Glutamatergic neuron (in vitro differentiated cells): ENCODE measurements around the gene ASPG. TPM values are rescaled to one million over a fixed set of nuclear protein-coding genes. Genes with fewer than 3 reads are reported as not detected.

Source experiments
- DNase-seq: peaks from one replicate; pipeline ENCODE4 v3.0.0; 2022
- H3K27ac Mint-ChIP-seq: one replicate; pipeline ENCODE4 v1.8.0; 2020; ENCODE audit warnings: mild to moderate bottlenecking, mixed read lengths, inconsistent platforms; ENCODE audit not compliant: unreplicated experiment
- H3K27me3 Mint-ChIP-seq: one replicate; pipeline ENCODE4 v1.8.0; 2020; ENCODE audit warnings: mild to moderate bottlenecking, moderate library complexity, mixed read lengths, inconsistent platforms; ENCODE audit not compliant: unreplicated experiment
- H3K36me3 Mint-ChIP-seq: one replicate; pipeline ENCODE4 v1.8.0; 2020; ENCODE audit warnings: mild to moderate bottlenecking, mixed read lengths, inconsistent platforms; ENCODE audit not compliant: unreplicated experiment
- H3K4me1 Mint-ChIP-seq: one replicate; pipeline ENCODE4 v1.8.0; 2020; ENCODE audit warnings: mild to moderate bottlenecking, low read depth, mixed read lengths, inconsistent platforms; ENCODE audit not compliant: unreplicated experiment
- H3K4me3 Mint-ChIP-seq: one replicate; pipeline ENCODE4 v1.8.0; 2020; ENCODE audit warnings: mild to moderate bottlenecking, mixed read lengths, inconsistent platforms; ENCODE audit not compliant: unreplicated experiment
- H3K9me3 Mint-ChIP-seq: one replicate; pipeline ENCODE4 v1.8.0; 2020; ENCODE audit warnings: mild to moderate bottlenecking, moderate library complexity, mixed read lengths, inconsistent platforms; ENCODE audit not compliant: unreplicated experiment
- total RNA-seq: library from RNA; stranded (reverse); fragmentation: NEBNext Ultra II Directional; extraction: Animal tissue kit (Norgen Biotek cat#: 25700); gene quantifications from one replicate; pipeline ENCODE4 v1.2.1, GENCODE V29; 2021; ENCODE audit not compliant: unreplicated experiment
- TF ChIP-seq, protein P1 (sequence below): fragments of 200-600 bp; sonication (generic); IDR thresholded peaks from one replicate; pipeline ENCODE4 v1.5.0; 2021; ENCODE audit not compliant: partially characterized antibody, unreplicated experiment

ASPG gene
- total RNA-seq, 1 donor from 2014 or later: not detected

DNA sequence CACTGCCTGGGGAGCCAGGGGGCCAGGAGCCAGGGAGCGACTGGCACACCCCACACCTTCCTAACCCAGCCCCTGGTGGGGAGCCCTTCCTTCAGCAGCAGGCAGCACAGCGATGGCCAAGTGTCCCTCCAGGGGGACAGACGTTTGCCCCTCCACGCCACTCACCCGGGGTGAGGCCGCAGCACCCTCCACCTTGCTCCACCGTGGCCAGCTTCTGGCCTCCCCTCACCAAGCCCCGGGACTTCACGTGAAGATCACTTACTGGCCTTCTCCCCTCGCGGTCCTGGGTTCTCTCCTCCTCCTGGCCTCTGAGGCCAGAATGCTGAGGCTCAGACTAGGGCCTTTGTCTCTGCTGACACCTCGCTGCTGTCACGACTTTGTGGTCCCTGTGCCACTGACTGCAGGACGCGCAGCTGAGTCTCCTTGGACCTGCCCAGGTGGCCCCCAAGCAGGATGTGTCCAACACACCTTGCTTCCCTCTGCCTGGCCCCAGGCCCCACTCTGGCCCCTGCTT, 3.5 kb upstream of the ASPG start:
- Mint-ChIP-seq H3K36me3 (no peaks in the 10 kb centered on the region), H3K27ac (no peak overlapping the region), H3K4me3 (no peak overlapping the region), H3K27me3 (peaks cover 9% of the 10 kb centered on the region), H3K9me3 (no peaks in the 10 kb centered on the region), H3K4me1 (peaks cover 4% of the 10 kb centered on the region)
- TF ChIP-seq, protein P1, sequence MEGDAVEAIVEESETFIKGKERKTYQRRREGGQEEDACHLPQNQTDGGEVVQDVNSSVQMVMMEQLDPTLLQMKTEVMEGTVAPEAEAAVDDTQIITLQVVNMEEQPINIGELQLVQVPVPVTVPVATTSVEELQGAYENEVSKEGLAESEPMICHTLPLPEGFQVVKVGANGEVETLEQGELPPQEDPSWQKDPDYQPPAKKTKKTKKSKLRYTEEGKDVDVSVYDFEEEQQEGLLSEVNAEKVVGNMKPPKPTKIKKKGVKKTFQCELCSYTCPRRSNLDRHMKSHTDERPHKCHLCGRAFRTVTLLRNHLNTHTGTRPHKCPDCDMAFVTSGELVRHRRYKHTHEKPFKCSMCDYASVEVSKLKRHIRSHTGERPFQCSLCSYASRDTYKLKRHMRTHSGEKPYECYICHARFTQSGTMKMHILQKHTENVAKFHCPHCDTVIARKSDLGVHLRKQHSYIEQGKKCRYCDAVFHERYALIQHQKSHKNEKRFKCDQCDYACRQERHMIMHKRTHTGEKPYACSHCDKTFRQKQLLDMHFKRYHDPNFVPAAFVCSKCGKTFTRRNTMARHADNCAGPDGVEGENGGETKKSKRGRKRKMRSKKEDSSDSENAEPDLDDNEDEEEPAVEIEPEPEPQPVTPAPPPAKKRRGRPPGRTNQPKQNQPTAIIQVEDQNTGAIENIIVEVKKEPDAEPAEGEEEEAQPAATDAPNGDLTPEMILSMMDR: no peak
- DNase-seq: no peak

DNA sequence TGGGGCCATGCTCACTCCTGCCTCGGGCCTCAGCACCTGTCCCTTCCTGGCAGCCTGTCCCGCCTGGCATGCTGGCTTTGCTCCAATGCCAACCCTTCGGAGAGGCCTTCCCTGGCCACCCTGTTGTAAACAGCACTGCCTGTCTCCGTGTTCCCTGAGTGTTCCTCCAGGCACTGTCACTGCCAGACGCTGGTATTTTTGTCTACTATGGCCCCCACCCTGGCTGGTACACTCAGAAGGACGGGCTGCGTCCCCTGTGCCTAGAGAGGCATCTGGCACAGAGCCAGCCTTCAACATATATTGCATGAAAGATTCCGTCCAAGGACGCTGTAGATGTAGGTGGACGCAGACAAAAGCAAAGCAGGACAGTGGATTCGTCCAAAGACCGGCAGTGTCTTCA, 2.7 kb upstream of the ASPG start:
- H3K9me3 Mint-ChIP-seq: no peaks in the 10 kb centered on the region
- H3K4me3 Mint-ChIP-seq: no peak overlapping the region
- H3K36me3 Mint-ChIP-seq: no peaks in the 10 kb centered on the region
- DNase-seq: no peak
- H3K27me3 Mint-ChIP-seq: peaks cover 10% of the 10 kb centered on the region
- TF ChIP-seq, protein P1: no peak
- H3K4me1 Mint-ChIP-seq: peaks cover 4% of the 10 kb centered on the region
- no peak overlapping the region for H3K27ac Mint-ChIP-seq

DNA sequence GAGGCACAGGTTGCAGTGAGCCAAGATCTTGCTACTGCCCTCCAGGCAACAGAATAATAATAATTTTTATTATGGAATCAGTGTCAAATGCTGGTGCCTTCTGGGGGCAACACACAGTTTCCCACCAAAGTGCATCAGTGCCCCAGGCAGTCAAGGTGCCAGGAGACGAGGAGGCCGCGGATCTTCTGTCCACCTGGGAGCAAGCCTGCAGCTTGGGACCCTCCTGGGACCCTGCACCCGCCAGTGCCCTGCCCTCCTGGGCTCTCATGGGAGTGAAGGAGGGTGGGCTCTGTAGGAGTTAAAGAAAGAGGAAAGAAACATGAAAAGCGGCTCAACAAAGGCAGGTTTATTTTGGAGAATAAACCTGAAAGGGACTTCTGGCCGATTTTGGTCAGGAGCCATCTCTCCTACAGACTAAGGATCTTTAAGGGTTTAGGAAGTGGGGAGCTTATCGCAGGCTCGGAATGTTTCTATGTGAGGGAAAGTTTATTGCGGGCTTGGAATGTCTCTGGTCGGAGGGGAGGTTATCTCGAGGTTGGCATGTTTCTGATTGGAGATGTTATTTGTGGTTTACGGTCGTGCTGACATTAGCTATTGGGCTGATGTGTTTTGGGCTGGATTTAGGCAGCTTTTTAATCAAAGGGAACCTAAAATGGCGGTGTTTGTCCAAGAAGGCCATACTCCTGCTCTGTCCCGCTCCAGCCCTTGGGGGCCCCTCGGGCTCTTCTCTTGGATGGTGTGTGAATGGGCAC, 1.1 kb upstream of the ASPG start:
- Mint-ChIP-seq H3K9me3 (no peaks in the 10 kb centered on the region), H3K4me1 (peaks cover 4% of the 10 kb centered on the region)

DNA sequence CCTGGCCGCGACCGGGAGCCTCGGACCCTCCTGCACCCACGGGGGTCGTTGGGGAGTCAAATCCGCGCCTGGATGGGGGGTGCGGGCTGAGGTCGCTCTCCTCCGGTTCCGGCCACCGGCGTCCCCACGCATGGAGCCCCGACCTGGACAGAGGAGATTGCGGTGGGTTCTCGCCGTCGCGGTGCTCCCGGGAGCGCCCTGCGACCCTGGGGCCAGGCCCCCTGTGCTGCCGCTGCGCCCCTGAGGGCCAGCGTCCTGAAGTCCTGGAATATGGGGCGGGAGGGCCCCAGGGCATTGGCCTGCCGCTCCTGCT, 345 bp downstream of the ASPG start:
- peaks cover 4% of the 10 kb centered on the region for H3K4me1 Mint-ChIP-seq
- no peaks in the 10 kb centered on the region for H3K9me3 Mint-ChIP-seq
- no peak for DNase-seq
- H3K36me3 Mint-ChIP-seq: no peaks in the 10 kb centered on the region
- no peak overlapping the region for H3K4me3 Mint-ChIP-seq
- H3K27me3 Mint-ChIP-seq: peaks cover 10% of the 10 kb centered on the region
- H3K27ac Mint-ChIP-seq: no peak overlapping the region
- TF ChIP-seq, protein P1: no peak

More for the DNA sequence above, 1.1 kb upstream of the ASPG start:
- no peak overlapping the region for H3K27ac Mint-ChIP-seq
- H3K27me3 Mint-ChIP-seq: peaks cover 10% of the 10 kb centered on the region
- H3K36me3 Mint-ChIP-seq: no peaks in the 10 kb centered on the region
- DNase-seq: no peak
- H3K4me3 Mint-ChIP-seq: peak overlapping the region; percentile 39
- TF ChIP-seq, protein P1: no peak

DNA sequence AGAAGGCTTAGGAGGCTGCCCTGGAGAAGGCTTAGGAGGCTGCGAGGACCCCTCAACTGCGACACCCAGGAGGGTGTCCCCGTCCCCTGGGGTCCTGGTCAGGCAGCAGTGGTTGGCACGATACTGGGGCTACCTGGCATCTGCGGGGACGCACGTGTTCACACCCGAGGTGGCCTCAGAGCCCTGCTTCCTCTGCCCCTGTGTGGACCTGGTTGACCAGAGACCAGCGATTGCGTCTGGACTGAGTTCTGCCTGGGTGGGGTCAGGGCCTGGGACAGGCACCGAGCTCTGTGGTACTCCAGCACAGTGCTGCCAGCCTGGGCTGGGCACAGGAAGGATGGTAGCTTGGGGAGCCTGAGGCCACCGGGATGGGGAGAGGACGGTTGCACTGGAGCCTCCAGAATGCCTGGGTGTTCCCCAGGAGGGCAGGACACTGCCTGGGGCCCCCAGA, 735 bp downstream of the ASPG start:
- Mint-ChIP-seq H3K36me3 (no peaks in the 10 kb centered on the region), H3K27ac (no peak overlapping the region), H3K9me3 (no peaks in the 10 kb centered on the region), H3K4me3 (no peak overlapping the region), H3K4me1 (peaks cover 4% of the 10 kb centered on the region), H3K27me3 (peaks cover 10% of the 10 kb centered on the region)
- DNase-seq: no peak
- TF ChIP-seq, protein P1: no peak
